Left cardiac atrium (tissue), 2 donors: ENCODE measurements around the gene PKHD1. TPM values are rescaled to one million over a fixed set of nuclear protein-coding genes. Genes with fewer than 3 reads are reported as not detected.

Source experiments
- total RNA-seq, 2 donors: library from RNA; stranded (reverse); fragmentation: NEBNext Ultra II Directional; extraction: Animal tissue kit (Norgen Biotek cat#: 25700); gene quantifications; one replicate each; pipeline ENCODE4 v1.2.1, GENCODE V29; 2021
- donor health status: DM: no; HTN: yes; CAD: no; lungs with severe emphysema.
- donor health status: DM: yes; HTN: yes; CAD: no.

PKHD1 gene
- total RNA-seq, 2 donors from 2014 or later: not detected

Other genes with a start within 250 kb of the PKHD1 start
- gene IL17A, start 98.8 kb upstream of the PKHD1 start, total RNA-seq: not detected
- not detected for gene IL17F, start 156.9 kb upstream of the PKHD1 start, total RNA-seq
- 10 to 100 TPM; 27.2 to 28.4 TPM for gene MCM3, start 197.1 kb upstream of the PKHD1 start, total RNA-seq